WTC11 (cell line): ENCODE results near the gene AP3B2. TPM values are rescaled to one million over a fixed set of nuclear protein-coding genes. Genes with fewer than 3 reads are reported as not detected.

ENCODE experiments used
- ATF1 ChIP-seq: sonication (generic); formaldehyde crosslinking; IDR thresholded peaks from 2 replicates; pipeline ENCODE4 v1.8.1; 2023; ENCODE audit warnings: mild to moderate bottlenecking, moderate library complexity, missing genetic modification reagents
- E2F1 ChIP-seq: sonication (generic); formaldehyde crosslinking; IDR thresholded peaks from 2 replicates; pipeline ENCODE4 v1.8.0; 2022; ENCODE audit warnings: mild to moderate bottlenecking, missing genetic modification reagents
- E2F5 ChIP-seq: sonication (generic); formaldehyde crosslinking; IDR thresholded peaks from 2 replicates; pipeline ENCODE4 v1.8.1; 2022; ENCODE audit warnings: mild to moderate bottlenecking, moderate library complexity, missing genetic modification reagents
- EMX1 ChIP-seq: fragments of 250-450 bp; sonication (Bioruptor Pico); IDR thresholded peaks from 2 replicates; pipeline ENCODE4 v1.8.0; 2021; ENCODE audit warnings: mild to moderate bottlenecking
- FOXP1 ChIP-seq: sonication (generic); formaldehyde crosslinking; IDR thresholded peaks from 2 replicates; pipeline ENCODE4 v1.8.0; 2022; ENCODE audit warnings: missing genetic modification reagents, mild to moderate bottlenecking, moderate library complexity, borderline replicate concordance
- IRF2 ChIP-seq: sonication (generic); formaldehyde crosslinking; IDR thresholded peaks from 2 replicates; pipeline ENCODE4 v1.8.0; 2022; ENCODE audit warnings: low read depth, missing genetic modification reagents, borderline replicate concordance
- KAT7 ChIP-seq: sonication (generic); formaldehyde crosslinking; IDR thresholded peaks from 2 replicates; pipeline ENCODE4 v1.8.1; 2023; ENCODE audit warnings: missing genetic modification reagents, mild to moderate bottlenecking, borderline replicate concordance
- MXD4 ChIP-seq: fragments of 250-450 bp; sonication (Bioruptor Pico); IDR thresholded peaks from 2 replicates; pipeline ENCODE4 v1.8.0; 2021; ENCODE audit warnings: mild to moderate bottlenecking, moderate library complexity, borderline replicate concordance
- MYBL2 ChIP-seq: sonication (generic); formaldehyde crosslinking; IDR thresholded peaks from 2 replicates; pipeline ENCODE4 v1.8.1; 2023; ENCODE audit warnings: mild to moderate bottlenecking, moderate library complexity, missing genetic modification reagents
- NFE2L1 ChIP-seq: sonication (generic); formaldehyde crosslinking; IDR thresholded peaks from 2 replicates; pipeline ENCODE4 v1.8.1; 2023; ENCODE audit warnings: missing genetic modification reagents
- NFYB ChIP-seq: sonication (generic); formaldehyde crosslinking; conservative IDR thresholded peaks from 2 replicates; pipeline ENCODE4 v1.8.0; 2022; ENCODE audit warnings: low read depth, missing genetic modification reagents
- NR1H2 ChIP-seq: sonication (generic); formaldehyde crosslinking; IDR thresholded peaks from 2 replicates; pipeline ENCODE4 v1.9.0; 2021; ENCODE audit warnings: mild to moderate bottlenecking, moderate library complexity, missing genetic modification reagents
- NR3C1 ChIP-seq: sonication (generic); formaldehyde crosslinking; conservative IDR thresholded peaks from 2 replicates; pipeline ENCODE4 v1.8.1; 2023; ENCODE audit warnings: low read depth, mild to moderate bottlenecking, missing genetic modification reagents
- RELA ChIP-seq: sonication (generic); formaldehyde crosslinking; IDR thresholded peaks from 2 replicates; pipeline ENCODE4 v1.8.1; 2022; ENCODE audit warnings: missing genetic modification reagents, mild to moderate bottlenecking, borderline replicate concordance
- RORB ChIP-seq: fragments of 250-450 bp; sonication (Bioruptor Pico); IDR thresholded peaks from 2 replicates; pipeline ENCODE4 v1.9.0; 2021; ENCODE audit warnings: mild to moderate bottlenecking
- SMAD3 ChIP-seq: sonication (generic); formaldehyde crosslinking; IDR thresholded peaks from 2 replicates; pipeline ENCODE4 v1.8.0; 2022; ENCODE audit warnings: missing genetic modification reagents, mild to moderate bottlenecking, borderline replicate concordance
- SMAD4 ChIP-seq: sonication (generic); formaldehyde crosslinking; IDR thresholded peaks from 2 replicates; pipeline ENCODE4 v1.8.0; 2022; ENCODE audit warnings: mild to moderate bottlenecking, missing genetic modification reagents
- USF1 ChIP-seq: sonication (generic); formaldehyde crosslinking; IDR thresholded peaks from 2 replicates; pipeline ENCODE4 v1.8.0; 2022; ENCODE audit warnings: mild to moderate bottlenecking, missing genetic modification reagents
- ZNF423 ChIP-seq: fragments of 250-450 bp; sonication (Bioruptor Pico); IDR thresholded peaks from 2 replicates; pipeline ENCODE4 v2.1.2; 2022; ENCODE audit warnings: mild to moderate bottlenecking, moderate library complexity
- ZNF532 ChIP-seq: fragments of 250-450 bp; sonication (Bioruptor Pico); IDR thresholded peaks from 2 replicates; pipeline ENCODE4 v1.9.0; 2021; ENCODE audit warnings: mild to moderate bottlenecking, borderline replicate concordance
- total RNA-seq: library from RNA; stranded (reverse); gene quantifications from 3 replicates; pipeline ENCODE4 v1.2.3, GENCODE V29; 2021
- TF ChIP-seq, protein P1 (sequence below): fragments of 250-450 bp; sonication (Bioruptor Pico); IDR thresholded peaks from 2 replicates; pipeline ENCODE4 v1.9.0; 2021; ENCODE audit warnings: mild to moderate bottlenecking
- TF ChIP-seq, protein P2 (sequence below): sonication (generic); formaldehyde crosslinking; IDR thresholded peaks from 2 replicates; pipeline ENCODE4 v1.8.1; 2023; ENCODE audit warnings: mild to moderate bottlenecking, missing genetic modification reagents, borderline replicate concordance
- TF ChIP-seq, protein P3 (sequence below): sonication (generic); formaldehyde crosslinking; IDR thresholded peaks from 2 replicates; pipeline ENCODE4 v1.8.1; 2023; ENCODE audit warnings: mild to moderate bottlenecking, missing genetic modification reagents

The AP3B2 gene
- total RNA-seq, 1 experiment from 2014 or later = 17.7 TPM

DNA sequence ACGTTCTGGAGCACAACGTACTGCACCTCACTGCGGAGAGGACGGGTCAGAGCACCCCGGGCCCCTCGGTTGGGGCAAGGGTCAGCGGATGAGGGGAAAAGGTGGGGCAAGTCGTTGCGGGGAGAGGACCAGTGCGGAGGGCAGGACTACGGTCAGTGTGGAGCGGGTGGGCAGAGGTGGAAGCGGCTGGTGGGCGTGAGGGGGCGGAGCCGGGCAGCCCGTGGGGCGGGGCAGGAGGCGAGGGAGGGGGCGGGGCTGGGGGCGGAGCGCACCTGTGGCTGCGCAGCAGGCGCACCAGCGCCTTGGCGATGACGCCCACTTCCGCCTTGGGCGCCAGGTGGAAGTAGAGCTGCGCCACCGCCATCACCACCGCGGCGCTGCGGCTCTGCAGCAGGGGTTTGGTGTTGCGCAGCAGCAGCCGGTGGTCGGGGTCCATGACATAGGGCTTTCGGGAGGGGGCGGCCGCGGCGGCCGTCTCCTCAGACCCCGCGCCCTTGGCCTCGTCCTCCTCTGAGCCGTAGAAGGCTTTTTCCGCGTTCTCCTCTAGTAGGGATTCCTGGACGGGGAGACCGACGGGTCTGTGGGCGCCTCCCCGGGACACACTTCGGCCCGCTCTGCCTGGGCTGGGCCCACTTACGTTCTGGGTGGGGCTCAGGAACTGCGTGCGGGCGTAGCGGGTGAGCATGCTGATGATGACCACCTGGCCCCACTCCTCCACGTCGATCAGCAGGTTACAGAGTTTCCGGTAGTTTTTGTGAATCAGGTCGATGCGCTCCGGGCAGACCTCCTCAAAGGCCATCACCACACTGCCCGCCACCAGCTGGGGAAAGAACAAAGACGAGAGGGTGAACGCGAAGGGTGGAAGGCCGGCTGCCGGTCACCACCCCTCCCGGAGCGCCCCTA is 29.2 kb downstream of the AP3B2 start (continued):
- TF ChIP-seq ZNF423 (CRISPR knock-in tag) (peak; percentile 33; the same call in 1 of the 2 replicates), ZNF532 (CRISPR knock-in tag) (no peak), SMAD4 (CRISPR knock-in tag) (no peak), EMX1 (CRISPR knock-in tag) (no peak), E2F5 (CRISPR knock-in tag) (no peak), FOXP1 (CRISPR knock-in tag) (0 out of 2 replicates have a peak, but pooled peaks have one; percentile 5), E2F1 (CRISPR knock-in tag) (no peak), NR1H2 (CRISPR knock-in tag) (no peak), ATF1 (peak; percentile 15; the same call in 1 of the 2 replicates), SMAD3 (peak; percentile 63; the same call in 1 of the 2 replicates), IRF2 (CRISPR knock-in tag) (no peak), MXD4 (CRISPR knock-in tag) (no peak), RELA (CRISPR knock-in tag) (no peak), RORB (CRISPR knock-in tag) (no peak), USF1 (CRISPR knock-in tag) (no peak), NR3C1 (CRISPR knock-in tag) (no peak), MYBL2 (peak; percentile 37; the same call in 1 of the 2 replicates), NFE2L1 (CRISPR knock-in tag) (no peak), KAT7 (CRISPR knock-in tag) (no peak), NFYB (no peak)
- TF ChIP-seq, protein P1, sequence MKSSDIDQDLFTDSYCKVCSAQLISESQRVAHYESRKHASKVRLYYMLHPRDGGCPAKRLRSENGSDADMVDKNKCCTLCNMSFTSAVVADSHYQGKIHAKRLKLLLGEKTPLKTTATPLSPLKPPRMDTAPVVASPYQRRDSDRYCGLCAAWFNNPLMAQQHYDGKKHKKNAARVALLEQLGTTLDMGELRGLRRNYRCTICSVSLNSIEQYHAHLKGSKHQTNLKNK (CRISPR knock-in tag) = no peak
- TF ChIP-seq, protein P2, sequence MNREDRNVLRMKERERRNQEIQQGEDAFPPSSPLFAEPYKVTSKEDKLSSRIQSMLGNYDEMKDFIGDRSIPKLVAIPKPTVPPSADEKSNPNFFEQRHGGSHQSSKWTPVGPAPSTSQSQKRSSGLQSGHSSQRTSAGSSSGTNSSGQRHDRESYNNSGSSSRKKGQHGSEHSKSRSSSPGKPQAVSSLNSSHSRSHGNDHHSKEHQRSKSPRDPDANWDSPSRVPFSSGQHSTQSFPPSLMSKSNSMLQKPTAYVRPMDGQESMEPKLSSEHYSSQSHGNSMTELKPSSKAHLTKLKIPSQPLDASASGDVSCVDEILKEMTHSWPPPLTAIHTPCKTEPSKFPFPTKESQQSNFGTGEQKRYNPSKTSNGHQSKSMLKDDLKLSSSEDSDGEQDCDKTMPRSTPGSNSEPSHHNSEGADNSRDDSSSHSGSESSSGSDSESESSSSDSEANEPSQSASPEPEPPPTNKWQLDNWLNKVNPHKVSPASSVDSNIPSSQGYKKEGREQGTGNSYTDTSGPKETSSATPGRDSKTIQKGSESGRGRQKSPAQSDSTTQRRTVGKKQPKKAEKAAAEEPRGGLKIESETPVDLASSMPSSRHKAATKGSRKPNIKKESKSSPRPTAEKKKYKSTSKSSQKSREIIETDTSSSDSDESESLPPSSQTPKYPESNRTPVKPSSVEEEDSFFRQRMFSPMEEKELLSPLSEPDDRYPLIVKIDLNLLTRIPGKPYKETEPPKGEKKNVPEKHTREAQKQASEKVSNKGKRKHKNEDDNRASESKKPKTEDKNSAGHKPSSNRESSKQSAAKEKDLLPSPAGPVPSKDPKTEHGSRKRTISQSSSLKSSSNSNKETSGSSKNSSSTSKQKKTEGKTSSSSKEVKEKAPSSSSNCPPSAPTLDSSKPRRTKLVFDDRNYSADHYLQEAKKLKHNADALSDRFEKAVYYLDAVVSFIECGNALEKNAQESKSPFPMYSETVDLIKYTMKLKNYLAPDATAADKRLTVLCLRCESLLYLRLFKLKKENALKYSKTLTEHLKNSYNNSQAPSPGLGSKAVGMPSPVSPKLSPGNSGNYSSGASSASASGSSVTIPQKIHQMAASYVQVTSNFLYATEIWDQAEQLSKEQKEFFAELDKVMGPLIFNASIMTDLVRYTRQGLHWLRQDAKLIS (CRISPR knock-in tag) = no peak
- TF ChIP-seq, protein P3, sequence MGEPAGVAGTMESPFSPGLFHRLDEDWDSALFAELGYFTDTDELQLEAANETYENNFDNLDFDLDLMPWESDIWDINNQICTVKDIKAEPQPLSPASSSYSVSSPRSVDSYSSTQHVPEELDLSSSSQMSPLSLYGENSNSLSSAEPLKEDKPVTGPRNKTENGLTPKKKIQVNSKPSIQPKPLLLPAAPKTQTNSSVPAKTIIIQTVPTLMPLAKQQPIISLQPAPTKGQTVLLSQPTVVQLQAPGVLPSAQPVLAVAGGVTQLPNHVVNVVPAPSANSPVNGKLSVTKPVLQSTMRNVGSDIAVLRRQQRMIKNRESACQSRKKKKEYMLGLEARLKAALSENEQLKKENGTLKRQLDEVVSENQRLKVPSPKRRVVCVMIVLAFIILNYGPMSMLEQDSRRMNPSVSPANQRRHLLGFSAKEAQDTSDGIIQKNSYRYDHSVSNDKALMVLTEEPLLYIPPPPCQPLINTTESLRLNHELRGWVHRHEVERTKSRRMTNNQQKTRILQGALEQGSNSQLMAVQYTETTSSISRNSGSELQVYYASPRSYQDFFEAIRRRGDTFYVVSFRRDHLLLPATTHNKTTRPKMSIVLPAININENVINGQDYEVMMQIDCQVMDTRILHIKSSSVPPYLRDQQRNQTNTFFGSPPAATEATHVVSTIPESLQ (CRISPR knock-in tag) = no peak
